ENCODE data around the gene SAT2. TPM values are rescaled to one million over a fixed set of nuclear protein-coding genes. Genes with fewer than 3 reads are reported as not detected.

Gene SAT2
- total RNA-seq, 4 donors from 2014 or later, result 144 to 303 (median 229) TPM

DNA sequence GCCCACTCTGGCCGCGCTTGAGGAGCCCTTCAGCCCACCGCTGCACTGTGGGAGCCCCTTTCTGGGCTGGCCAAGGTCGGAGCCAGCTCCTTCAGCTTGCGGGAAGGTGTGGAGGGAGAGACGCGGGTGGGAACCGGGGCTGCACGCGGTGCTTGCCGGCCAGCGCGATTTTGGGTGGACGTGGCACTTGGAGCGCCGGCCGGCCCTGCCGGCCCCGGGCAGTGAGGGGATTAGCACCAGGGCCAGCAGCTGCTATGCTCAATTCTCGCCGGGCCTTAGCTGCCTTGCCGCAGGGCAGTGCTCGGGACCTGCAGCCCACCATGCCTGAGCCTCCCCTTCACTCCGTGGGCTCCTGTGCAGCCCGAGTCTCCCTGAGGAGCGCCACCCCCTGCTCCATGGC, 13.2 kb upstream of the SAT2 start:
- Histone ChIP-seq H3K4me3 (no peak overlapping the region), H3K4me1 (no peaks in the 10 kb centered on the region), H3K27ac (no peak overlapping the region), H3K9me3 (no peaks in the 10 kb centered on the region), H3K36me3 (no peaks in the 10 kb centered on the region), H3K27me3 (no peaks in the 10 kb centered on the region)
- TF ChIP-seq POLR2A (IDR thresholded peaks at IDR 0.05), result no peak
- TF ChIP-seq, protein P1, sequence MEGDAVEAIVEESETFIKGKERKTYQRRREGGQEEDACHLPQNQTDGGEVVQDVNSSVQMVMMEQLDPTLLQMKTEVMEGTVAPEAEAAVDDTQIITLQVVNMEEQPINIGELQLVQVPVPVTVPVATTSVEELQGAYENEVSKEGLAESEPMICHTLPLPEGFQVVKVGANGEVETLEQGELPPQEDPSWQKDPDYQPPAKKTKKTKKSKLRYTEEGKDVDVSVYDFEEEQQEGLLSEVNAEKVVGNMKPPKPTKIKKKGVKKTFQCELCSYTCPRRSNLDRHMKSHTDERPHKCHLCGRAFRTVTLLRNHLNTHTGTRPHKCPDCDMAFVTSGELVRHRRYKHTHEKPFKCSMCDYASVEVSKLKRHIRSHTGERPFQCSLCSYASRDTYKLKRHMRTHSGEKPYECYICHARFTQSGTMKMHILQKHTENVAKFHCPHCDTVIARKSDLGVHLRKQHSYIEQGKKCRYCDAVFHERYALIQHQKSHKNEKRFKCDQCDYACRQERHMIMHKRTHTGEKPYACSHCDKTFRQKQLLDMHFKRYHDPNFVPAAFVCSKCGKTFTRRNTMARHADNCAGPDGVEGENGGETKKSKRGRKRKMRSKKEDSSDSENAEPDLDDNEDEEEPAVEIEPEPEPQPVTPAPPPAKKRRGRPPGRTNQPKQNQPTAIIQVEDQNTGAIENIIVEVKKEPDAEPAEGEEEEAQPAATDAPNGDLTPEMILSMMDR (IDR thresholded peaks at IDR 0.05), result no peak
- no peak for DNase-seq

- Histone ChIP-seq H3K27ac (no peak overlapping the region), H3K4me1 (no peaks in the 10 kb centered on the region), H3K9me3 (no peaks in the 10 kb centered on the region), H3K4me3 (no peak overlapping the region), H3K36me3 (no peaks in the 10 kb centered on the region), H3K27me3 (no peaks in the 10 kb centered on the region)
- no peak for DNase-seq
- no peak for TF ChIP-seq POLR2A (IDR thresholded peaks at IDR 0.05)
- TF ChIP-seq, protein P1 (IDR thresholded peaks at IDR 0.05), result no peak
Measured at GRCh38 chr17:7636163-7636562, 8.5 kb upstream of the SAT2 start.

GRCh38 chr17:7634384-7634783, 6.8 kb upstream of the SAT2 start:
- H3K36me3 ChIP-seq, result no peaks in the 10 kb centered on the region
- no peaks in the 10 kb centered on the region for H3K27me3 ChIP-seq
- TF ChIP-seq, protein P1 (IDR thresholded peaks at IDR 0.05), result peak in 3 of 6 experiments; percentile 16 to 33 (median 25)
- TF ChIP-seq POLR2A (IDR thresholded peaks at IDR 0.05), result no peak
- H3K27ac ChIP-seq, result no peak overlapping the region
- no peak for DNase-seq
- no peak overlapping the region for H3K4me3 ChIP-seq
- H3K9me3 ChIP-seq, result no peaks in the 10 kb centered on the region
- H3K4me1 ChIP-seq, result no peaks in the 10 kb centered on the region

- H3K4me1 ChIP-seq, result peaks cover 0 to 3% (median 0%) of the 10 kb centered on the region in 4 donors
- DNase-seq, result no peak
- TF ChIP-seq, protein P1 (IDR thresholded peaks at IDR 0.05), result no peak
- no peak for TF ChIP-seq POLR2A (IDR thresholded peaks at IDR 0.05)
- H3K4me3 ChIP-seq, result no peak overlapping the region
- H3K9me3 ChIP-seq, result no peaks in the 10 kb centered on the region
- H3K27ac ChIP-seq, result no peak overlapping the region
- H3K27me3 ChIP-seq, result no peaks in the 10 kb centered on the region
- no peaks in the 10 kb centered on the region for H3K36me3 ChIP-seq
Measured at GRCh38 chr17:7633093-7633492, 5.5 kb upstream of the SAT2 start.

GRCh38 chr17:7632492-7632894, 4.9 kb upstream of the SAT2 start:
- H3K27ac ChIP-seq, result no peak overlapping the region
- H3K9me3 ChIP-seq, result no peaks in the 10 kb centered on the region
- peaks cover 0 to 6% (median 0%) of the 10 kb centered on the region in 4 donors for H3K4me1 ChIP-seq
- H3K36me3 ChIP-seq, result no peaks in the 10 kb centered on the region
- peak in 1 of 3 donors; percentile 54 for DNase-seq
- H3K4me3 ChIP-seq, result no peak overlapping the region
- TF ChIP-seq, protein P1 (IDR thresholded peaks at IDR 0.05), result peak in 5 of 6 experiments; percentile 19 to 48 (median 40)
- no peak for TF ChIP-seq POLR2A (IDR thresholded peaks at IDR 0.05)
- H3K27me3 ChIP-seq, result no peaks in the 10 kb centered on the region

Measured in Peyer's patch (tissue), 4 donors.